A549 treated with AZD9567 at 1 μM for 4 hours (cell line): ENCODE measurements around the gene IRX3. TPM values are rescaled to one million over a fixed set of nuclear protein-coding genes. Genes with fewer than 3 reads are reported as not detected.

ENCODE experiments used
- total RNA-seq: library from RNA; stranded (reverse); fragments of 200-300 nt; extraction: Qiagen RNA extraction; gene quantifications from 5 replicates; pipeline ENCODE4 v1.2.3, GENCODE V29; 2022; ENCODE audit not compliant: insufficient read depth

IRX3 gene
- total RNA-seq, result 3.5 to 5.1 TPM (median 4.8 TPM) in 5 replicates

GRCh38 chr16:54286366-54287130 is at the start of gene IRX3:
Gene IRX3 (minus strand): TSS chr16:54286787. CDS start chr16:54286050, 737 bp downstream.

